ENCODE data around the gene TMIGD3.
"Not testable (repeated sequence)": the region's sequence is repeated elsewhere in the genome, so short reads cannot be mapped to it uniquely, and the experiment has no call there.

Gene TMIGD3

DNA sequence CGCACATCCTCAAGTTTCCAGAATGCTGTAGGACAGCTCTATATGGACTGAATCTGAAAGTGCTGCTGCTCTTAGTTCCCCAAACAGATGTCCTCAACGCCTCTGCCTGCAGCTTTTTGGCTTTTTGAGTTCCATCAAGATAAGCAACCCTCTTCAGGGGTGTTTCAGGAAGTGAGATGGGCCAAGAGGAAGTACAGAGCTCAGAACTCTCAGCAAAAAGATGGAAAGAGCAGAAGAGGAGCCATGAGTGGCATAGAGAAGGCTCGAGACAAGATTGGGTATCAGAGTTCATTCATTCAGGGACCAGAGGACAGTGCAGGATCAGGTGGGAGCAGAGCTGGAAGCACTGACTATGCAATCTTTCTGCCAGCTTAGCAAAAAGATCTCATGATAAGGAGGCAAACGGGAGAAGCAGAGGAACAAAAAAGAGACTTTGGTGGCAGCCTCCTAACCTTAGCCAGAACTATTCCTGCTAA lies at the start of gene TMIGD3, which contains the start of gene ADORA3:
Gene TMIGD3, minus strand, starts transcription at position 49 of the 476 bp plus-strand sequence. CDS start 279 bp downstream, outside the sequence.
Gene ADORA3, minus strand, starts transcription at position 49 of the 476 bp plus-strand sequence. CDS start 279 bp downstream, outside the sequence.
- no peak for DNase-seq (ENCODE audit: low read depth in 1 of 2, low spot score in 1 of 2)

DNA sequence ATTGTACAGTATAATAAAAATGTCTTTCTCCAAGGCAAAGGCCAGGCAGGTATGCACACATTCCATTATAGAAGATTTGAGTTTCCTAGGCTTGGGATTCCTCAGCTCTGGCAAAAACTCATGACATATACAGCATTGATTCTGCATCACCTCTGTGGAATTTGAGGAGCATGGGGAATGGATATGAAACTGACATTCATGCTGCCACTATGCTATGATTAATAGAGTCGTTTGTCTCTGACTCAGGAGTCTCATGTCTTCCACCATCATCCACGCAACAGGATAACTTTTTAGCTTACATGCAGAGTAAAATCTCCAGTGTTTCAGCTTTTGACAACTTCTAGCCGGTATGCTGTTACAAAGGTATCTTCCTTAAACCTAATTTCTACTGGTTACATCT lies 49.8 kb upstream of the TMIGD3 start:
- DNase-seq (ENCODE audit: low read depth in 1 of 2, low spot score in 1 of 2), result no peak

GRCh38 chr1:111552587-111552986 lies 49.2 kb upstream of the TMIGD3 start:
- no peak for DNase-seq (ENCODE audit: low read depth in 1 of 2, low spot score in 1 of 2)

DNA sequence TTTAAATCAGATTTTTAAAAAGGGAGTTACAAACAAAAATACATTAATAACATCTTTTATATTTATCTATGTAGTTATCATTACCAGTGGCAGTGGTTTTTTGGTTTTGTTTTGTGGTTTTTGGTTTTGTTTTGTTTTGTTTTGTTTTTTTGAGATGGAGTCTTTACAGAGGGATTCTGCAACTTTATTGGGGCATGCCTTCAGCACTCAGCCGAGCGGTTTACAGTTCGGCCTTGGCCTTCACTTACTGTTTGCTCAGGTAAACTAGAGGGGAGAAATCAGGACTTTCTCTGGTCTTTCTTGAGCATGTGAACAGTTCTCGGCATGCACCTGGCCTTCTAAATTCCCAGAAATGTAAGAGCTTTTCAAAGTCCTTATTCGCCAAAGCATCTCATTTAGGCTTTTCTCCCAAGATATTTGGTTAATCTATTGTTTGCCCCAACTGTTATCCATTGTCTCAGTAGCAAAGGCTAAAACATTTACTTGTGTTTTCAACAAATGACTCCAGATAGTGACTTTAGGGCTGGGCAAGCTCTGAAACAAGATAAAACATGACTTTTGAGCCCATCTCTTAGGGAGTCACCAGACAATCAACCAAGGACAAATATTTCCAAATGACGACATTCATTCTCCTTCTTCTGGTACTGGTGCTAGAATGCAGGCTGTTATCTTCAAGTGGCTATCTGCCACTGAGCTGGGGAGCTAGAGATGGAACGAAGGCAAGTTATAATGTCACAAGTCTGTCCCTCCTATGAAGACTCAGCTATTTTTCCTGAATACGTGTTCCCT lies 48.4 kb upstream of the TMIGD3 start:
- DNase-seq (ENCODE audit: low read depth in 1 of 2, low spot score in 1 of 2), result no peak

DNA sequence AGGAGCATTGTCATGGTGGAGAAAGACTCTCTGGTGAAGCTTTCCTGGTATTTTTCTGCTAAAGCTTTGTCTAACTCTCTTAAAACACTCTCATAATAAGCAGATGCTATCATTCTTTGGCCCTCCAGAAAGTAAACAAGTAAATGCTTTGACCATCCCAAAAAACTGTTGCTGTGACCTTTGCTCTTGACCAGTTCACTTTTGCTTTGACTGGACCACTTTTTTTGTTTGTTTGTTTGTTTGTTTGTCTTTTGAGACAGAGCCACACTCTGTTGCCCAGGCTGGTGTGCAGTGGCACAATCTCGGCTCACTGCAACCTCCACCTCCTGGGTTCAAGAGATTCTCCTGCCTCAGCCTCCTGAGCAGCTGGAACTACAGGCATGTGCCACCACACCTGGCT lies 44.4 kb upstream of the TMIGD3 start:
- not testable (repeated sequence) for DNase-seq (ENCODE audit: low read depth in 1 of 2, low spot score in 1 of 2)

- DNase-seq (ENCODE audit: low read depth in 1 of 2, low spot score in 1 of 2), result no peak
Observed at GRCh38 chr1:111542187-111542586, 38.8 kb upstream of the TMIGD3 start.

- DNase-seq (ENCODE audit: low read depth in 1 of 2, low spot score in 1 of 2), result no peak
Observed at GRCh38 chr1:111541721-111542120, 38.3 kb upstream of the TMIGD3 start.

DNA sequence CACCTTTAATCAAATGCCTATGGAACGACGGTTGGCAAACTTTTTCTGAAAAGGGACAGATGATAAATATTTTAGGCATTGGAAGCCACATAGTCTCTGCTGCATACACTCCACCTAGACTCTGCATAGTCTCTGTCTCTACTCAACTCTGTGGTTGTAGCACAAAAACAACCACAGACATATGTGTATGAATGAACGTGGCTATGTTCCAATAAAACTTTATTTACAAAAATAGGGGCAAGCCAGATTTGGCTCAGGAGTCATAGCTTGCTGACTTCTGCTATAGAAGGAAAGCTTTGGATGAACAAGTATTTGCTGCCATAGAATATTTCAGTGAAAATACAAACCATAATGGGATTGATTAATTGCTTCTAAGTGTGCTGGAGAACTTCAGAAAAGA lies 37.5 kb upstream of the TMIGD3 start:
- no peak for DNase-seq (ENCODE audit: low read depth in 1 of 2, low spot score in 1 of 2)

- DNase-seq (ENCODE audit: low read depth in 1 of 2, low spot score in 1 of 2), result no peak
Observed at GRCh38 chr1:111538343-111539025, 35.1 kb upstream of the TMIGD3 start.

DNA sequence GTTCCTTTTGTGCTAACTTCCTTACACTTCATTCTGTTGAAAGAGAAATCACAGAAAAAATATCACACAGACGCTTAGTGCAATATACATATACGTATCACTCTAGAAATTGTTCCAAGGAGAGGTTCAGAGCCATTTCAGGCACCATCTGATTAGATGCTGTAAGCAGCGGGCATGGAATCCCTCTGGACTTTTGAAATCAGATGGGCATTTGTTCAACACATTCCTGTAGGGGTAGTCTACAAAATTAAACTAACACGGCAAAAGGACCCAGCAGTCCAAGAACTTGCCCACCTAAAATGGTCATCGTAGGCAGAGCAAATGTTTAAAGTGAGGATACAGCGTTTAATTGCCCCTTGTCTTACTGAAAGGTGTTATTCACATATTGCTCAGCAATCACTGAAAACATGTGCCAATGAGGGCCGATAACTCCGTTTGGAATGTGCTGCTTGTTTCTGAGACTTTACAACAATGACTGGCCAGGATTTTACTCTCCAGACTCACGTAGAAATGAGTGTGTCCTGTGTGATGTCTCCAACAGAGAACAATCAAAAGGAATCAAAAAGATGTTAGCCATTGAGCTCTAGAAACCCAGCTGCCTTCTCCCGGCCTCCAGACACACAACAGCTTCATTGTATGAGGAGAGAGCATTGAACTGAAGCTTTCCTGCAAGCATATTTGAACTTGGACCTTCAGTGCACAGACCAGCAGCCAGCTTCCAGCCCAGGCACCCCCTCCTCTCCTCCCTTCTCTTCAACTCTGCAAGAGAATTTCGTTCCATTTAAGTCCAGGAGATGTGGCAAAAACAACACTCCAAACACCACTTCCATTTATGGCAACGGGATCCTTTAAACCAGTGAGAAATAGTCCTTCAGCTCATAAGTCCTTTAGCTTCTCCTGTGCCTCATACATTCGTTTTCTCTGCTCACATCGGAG lies 32.1 kb upstream of the TMIGD3 start:
- no peak for DNase-seq (ENCODE audit: low read depth in 1 of 2, low spot score in 1 of 2)

DNA sequence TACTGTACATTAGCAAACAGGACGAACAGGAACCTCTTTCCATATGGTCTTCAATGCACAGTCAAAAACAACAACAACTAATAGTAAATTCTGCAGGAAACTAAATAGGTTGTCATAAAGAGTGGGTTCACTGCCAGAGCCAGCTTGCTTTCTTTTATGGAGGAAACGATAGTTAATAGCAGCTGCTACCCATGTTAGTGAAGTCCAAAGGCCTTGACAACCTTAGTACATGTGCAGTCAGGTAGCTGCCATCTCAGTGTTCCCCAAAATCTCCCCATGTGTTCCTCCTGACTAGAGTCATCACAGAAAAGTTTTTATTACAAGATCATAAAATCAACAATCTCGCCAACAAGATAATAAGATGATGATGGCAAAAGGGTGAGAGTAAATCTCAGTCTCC lies 16.6 kb upstream of the TMIGD3 start:
- no peak for DNase-seq (ENCODE audit: low read depth in 1 of 2, low spot score in 1 of 2)

DNA sequence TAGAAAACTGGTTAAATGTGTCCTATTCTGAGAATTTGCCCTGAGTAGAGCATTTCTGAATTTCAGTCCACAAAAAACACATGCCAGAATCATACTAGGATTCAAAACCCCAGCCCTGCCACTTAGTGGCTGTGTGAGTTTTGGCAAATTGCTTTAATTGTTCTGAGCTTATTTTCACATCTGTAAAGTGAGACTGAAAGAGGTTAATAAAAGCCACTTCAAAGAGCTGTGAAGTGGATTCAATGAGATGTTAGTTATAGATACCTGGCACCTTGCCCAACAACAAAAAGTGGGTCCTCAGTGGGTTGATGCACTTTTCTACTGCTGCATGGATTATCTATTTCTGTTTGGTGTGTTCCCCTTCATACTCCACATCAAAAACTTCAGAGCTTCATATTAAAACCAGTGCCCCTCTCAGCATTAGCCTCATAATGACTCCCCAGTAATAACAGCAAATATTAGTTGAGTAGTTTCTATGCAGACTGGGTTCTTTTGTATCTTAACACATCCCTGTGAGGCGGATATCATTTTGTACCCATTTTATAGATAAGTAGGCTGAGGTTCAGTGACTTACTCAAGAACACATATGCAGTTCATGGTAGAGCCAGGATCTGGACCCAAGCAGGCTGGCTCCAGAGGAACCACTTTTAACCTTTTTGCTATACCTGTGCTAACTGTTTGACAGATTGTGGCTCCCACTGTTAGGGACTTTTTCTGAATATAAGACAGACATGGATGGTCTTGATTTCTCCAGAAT lies 14.2 kb upstream of the TMIGD3 start:
- peak in 1 of 2 donors; percentile 55 for DNase-seq (ENCODE audit: low read depth in 1 of 2, low spot score in 1 of 2)

- DNase-seq (ENCODE audit: low read depth in 1 of 2, low spot score in 1 of 2), result no peak
Observed at GRCh38 chr1:111516005-111516535, 12.6 kb upstream of the TMIGD3 start.

DNA sequence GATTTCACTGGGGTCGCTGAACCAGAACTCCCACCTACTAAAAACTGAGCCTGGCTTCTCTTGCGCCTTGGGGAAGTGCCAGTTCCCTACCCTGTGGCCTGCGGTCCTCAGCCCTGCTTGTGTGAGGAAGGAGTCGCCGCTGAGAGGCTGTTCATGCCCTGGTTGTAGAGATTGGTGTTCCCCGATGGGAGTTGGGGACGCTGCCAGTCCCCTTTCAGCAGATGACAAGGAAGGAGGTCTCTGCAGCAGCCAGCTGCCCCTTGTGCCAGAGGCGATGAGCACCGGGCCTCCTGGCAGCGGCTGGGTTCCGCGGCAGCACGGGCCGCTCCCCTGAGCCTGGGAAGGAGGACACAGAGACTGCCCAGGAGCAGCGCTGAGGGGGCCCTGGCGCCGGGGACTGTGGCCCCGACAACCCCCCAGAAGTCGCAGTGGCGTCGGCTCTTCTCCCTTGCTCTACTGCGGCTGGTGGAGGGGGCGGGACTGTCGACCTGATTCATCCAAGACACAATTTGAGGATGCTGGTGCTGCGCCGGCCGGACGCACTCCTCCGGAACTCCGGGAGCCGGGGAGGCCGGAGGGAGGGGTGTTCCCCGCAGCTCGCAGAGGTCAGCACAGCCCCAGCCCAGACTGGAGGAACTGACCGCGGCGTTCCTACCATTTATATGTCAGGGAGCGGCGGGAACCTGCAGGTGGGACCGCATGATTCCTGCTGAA lies 12.0 kb upstream of the TMIGD3 start:
- no peak for DNase-seq (ENCODE audit: low read depth in 1 of 2, low spot score in 1 of 2)

DNA sequence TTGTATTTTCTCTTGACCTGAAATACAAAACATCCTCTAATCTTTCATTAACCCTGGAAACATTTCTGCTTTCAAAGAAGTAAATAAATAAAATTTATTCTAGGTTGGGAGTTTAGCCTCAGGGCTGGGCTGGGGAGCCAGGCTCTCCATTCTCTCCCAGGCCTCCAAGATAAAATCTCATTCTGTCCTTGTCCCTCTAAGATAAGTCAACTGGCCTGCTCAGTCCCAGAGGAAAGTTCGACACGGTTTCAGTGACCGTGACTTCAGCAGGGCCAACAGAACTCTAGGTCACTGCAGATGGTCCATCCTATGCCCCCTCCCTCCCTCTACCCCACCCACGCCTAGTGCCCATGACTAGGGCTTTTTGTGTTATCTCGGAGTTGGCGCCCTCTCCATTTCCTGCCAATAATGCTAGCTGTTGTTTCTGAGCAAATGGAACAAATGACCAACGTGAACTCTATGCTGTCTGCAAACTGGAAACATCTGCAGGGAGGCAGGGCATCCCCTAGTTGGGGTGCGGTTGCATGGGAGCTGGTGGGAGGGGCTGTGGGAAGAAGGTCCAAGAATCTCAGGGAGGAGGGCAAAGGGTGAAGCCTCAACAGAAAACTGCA lies 10.1 kb upstream of the TMIGD3 start:
- DNase-seq (ENCODE audit: low read depth in 1 of 2, low spot score in 1 of 2), result no peak

GRCh38 chr1:111512931-111513330 lies 9.5 kb upstream of the TMIGD3 start:
- DNase-seq (ENCODE audit: low read depth in 1 of 2, low spot score in 1 of 2), result no peak

GRCh38 chr1:111512132-111512889 lies 8.9 kb upstream of the TMIGD3 start:
- DNase-seq (ENCODE audit: low read depth in 1 of 2, low spot score in 1 of 2), result no peak

- no peak for DNase-seq (ENCODE audit: low read depth in 1 of 2, low spot score in 1 of 2)
Observed at GRCh38 chr1:111511370-111511769, 7.9 kb upstream of the TMIGD3 start.

All from activated CD4-positive, alpha-beta T cell treated with anti-CD3 and anti-CD28 coated beads, Interleukin-2, amount 50 U/mL, for 24 hours (primary cell).